DMS 273 (cell line): ENCODE results near the gene POU2AF1.
"Not testable (repeated sequence)": the region's sequence is repeated elsewhere in the genome, so short reads cannot be mapped to it uniquely, and the experiment has no call there.

ENCODE experiments used
- DNase-seq: peaks from one replicate; lab custom pipeline; 2025; ENCODE audit not compliant: unreplicated experiment; lab: John Stamatoyannopoulos, UW

POU2AF1 gene

DNA sequence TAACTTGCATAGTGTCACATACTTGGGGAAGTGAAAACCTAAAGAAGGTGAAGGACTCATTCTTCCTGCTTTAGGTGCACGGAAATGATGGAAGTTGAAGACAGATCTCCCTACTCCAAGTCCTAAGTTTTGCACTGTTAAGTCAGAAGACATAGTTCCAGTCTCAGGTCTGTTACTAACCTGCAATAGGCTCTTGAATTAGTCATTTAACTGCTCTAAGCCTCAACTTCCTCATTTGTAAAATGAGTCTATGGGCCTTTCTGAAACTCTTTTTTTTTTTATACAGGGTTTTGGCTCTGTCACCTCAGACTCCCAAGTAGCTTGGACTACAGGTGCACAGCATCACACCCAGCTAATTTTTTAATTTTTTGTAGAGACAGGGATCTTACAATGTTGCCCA lies 30.8 kb upstream of the POU2AF1 start:
- DNase-seq, result no peak

DNA sequence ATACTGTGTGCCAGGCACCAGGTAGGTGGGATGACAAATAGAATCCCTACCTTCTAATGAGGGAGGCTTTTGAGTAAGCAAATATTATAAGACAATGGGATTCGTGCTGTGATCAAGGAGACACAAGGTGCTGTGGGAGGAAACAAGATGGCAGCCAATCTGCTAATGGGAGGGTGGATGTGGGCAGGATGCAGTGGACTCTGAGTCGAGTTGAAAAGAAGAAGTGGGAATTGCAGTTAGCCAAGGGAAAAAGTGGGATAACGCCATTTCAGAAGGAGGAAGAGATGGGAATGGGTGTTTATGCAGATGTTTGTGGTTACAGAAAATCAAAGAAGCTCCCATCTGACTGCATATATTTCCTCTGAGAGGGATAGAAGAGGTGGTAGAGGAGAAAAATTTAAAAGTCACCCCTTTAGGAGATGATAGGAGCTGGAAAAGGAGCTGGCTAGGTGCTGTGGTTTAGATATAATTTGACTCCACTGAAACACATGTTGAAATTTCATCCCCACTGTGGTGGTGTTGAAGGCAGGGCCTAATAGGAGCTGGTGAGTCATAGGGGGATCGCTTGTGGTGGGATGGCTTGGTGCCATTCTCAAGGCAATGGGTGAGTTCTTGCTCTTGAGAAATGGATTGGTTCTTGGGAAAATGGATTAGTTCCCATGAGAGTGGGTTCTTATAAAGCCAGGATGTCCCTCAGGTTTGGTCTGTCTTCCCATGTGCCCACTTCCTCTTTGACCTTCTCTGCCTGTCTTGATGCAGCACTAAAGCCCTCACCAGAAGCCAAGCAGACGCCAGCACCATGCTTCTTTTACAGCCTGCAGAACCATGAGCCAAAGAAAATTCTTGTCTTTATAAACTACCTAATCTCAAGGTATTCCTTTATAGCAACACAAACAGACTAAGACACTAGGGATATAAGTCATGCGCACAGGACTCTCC lies 30.0 kb upstream of the POU2AF1 start:
- DNase-seq, result peak; percentile 9

DNA sequence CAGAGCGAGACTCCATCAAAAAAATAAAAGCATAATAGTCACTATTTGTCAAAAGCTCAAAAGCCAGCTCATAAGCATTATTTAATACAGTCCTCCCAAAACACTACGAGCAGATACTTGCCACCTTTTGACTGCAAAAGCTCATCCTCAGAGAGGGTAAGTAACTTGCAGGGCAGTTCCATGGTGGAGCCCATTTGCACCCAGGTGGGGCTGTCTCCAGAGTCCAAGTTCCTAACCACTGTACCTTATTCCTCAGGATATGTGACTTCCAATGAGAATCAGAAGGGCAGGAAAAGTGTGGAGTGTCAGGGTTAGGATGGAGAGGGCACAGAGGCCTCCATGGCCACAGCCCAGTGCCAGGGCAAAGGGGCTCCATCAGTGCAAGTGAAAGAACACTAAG lies 28.6 kb upstream of the POU2AF1 start:
- DNase-seq, result no peak

DNA sequence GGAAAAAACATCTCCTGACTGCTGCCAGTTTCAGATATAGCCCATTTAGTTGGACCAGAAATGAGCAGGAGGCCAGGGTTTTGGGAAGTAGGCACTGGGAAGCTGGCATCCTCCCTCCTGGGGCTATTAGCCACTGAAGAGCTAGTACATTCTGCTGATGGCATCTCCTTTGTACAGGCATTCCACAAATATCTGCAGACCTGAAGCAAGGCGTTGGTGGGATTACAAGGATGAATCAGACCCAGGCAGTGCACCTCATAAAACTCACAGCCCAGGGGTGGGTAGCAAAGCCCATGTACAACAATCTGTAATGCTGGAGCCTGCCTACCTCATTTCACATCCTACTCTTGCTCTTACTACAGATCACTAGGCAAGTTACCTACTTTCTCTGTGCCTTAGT lies 27.5 kb upstream of the POU2AF1 start:
- no peak for DNase-seq

DNA sequence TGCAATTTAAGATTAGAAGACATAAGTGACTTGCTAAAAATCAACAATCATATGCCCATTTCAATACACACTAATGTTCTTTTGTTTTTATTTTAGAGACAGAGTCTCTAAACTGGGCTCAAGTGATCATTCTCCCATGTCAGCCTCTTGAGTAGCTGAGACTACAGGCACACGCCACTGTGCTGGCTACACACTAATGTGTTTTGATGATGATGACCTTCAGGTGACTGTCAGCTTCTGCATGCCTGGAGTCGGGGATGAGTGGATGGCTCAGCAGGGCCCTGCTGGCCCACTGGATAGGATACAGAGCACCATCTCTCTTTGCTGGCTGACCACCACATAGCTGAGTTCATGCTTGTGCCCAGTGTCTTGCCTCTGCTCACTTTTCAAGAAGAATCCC lies 27.0 kb upstream of the POU2AF1 start:
- DNase-seq, result no peak

DNA sequence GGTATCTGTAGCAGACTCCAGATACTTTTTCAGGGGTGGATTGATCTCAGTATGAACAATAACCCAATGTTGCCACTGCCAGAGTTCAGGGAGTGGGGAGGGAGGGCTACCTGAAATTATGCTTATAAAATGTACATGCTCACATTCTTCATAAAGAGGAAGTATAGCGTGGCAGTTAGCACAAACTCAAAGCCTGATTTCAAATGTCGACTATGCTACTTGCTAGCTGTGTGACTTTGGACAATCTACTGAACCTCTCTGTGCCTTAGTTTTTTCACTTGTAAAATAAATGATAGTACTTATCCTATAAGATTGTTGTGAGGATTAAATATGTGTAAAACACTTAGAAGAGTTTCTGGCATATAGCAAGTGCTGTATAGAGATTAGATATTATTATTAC lies 26.5 kb upstream of the POU2AF1 start:
- DNase-seq, result no peak

DNA sequence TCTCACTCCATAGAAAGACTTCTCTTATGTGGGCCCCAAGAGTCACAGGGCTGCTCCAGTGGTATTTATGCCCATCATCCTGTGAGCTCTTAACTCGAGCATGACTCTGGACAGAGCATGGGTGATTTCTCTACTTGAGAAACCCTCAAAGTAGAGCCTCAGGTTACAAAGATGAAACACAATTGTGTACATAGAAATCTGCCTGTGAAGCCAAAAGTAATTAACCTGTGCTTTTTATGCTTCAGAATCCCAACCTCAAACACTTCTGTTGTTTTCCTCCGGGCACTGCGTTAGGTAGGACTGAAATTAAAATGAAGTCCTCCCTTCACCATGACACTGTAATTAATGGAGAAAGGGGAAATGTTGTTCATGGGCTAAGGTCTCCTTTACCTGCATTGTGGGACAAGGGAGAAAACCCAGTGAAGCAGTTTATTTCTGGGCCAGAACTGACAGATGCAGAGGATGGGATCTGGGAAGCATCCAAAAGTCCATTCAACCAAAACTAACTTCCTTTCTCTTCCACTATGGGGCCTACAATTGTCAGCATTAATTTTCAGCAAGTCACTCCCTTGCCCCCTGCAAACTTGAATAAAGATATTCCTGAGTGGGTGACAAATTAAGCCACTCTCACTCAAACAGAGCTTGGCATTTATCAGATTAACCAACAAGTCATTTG lies 24.1 kb upstream of the POU2AF1 start:
- peak; percentile 38 for DNase-seq

DNA sequence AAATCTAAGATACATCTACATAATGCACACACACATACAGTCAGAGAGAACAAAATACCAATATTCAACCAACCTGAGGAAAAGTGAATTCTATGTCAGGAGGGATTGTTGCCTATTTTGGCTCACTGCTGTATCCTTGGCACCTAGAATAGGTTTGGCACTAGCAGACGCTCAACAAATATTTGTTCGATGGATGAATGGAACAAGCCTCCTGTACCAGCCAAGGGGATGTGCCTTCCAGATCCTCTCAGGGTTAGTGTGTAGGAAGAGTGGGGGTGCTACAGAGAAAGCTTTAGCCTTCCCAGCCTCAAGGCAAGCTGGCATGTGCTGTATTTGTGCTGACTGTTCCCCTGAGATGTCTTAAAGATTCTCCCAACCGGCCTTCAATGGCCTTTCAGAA lies 23.3 kb upstream of the POU2AF1 start:
- DNase-seq, result no peak

DNA sequence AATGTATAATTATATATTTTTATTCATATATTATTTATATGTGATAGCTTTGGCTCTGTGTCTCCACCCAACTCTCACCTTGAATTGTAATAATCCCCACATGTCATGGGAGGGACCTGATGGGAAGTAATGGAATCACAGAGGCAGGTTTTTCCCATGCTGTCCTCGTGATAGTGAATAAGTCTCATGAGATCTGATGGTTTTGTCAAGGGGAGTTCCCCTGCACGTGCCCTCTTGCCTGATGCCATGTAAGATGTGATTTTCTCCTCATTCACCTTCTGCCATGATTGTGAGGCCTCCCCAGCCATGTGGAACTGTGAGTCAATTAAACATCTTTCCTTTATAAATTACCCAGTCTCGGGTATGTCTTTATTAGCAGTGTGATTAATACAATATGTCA lies 22.9 kb upstream of the POU2AF1 start:
- not testable (repeated sequence) for DNase-seq

DNA sequence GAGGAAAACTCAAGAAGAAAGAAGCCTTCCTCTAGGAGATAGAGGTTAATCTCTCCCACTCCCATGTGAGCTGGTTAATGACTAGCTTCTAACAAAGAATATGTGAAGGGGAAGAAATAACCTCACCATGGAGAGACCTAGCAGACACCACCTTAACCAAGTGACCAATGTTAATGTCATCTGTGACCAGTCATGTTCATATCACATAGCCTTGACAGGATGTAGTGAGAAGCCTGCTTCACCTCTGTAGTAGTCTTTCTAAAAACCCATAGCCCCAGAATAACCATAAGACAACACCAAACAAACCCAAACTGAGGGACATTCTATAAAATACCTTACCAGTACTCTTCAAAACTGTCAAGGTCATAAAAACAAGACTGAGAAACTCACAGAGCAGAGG lies 21.5 kb upstream of the POU2AF1 start:
- no peak for DNase-seq

DNA sequence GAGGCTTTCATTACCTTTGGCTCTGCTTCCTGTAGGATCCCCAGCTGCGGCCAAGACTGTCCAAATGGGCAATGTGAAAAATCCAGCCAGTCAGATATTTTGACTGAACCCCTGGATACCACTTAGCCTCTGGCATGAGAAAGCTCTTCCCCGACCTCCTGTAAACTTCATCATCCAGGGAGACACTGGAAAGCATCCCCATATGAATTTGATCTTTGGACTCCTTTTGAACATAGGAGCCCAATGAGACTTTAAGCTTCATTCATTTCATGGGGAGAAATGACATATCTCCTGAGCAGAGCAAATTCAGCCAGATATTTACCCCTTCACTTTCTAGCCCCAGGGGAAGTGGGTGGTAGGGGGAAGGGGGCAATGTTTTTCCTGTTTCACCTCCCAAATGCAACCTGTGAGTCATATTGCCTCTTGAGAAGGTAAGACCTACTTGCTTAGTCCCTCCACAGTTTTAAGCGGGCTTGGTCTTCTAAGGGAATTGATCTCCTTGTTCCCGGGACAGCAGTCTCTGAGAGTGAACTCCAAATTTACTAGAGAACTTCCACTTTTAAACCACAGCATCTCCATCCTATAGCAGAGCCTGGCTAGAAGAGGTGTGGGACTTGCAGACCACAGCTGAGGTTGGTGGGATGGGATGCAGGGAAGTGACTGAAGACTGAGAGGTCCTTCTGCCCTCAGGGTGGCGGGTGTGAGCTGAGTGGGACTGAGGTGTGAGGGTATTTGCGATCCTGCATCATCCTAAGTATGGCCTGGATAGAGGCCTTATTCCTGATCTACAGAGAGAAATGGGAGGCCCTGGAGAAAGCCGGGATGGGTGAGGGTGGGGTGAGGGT lies 20.3 kb upstream of the POU2AF1 start:
- DNase-seq, result no peak

DNA sequence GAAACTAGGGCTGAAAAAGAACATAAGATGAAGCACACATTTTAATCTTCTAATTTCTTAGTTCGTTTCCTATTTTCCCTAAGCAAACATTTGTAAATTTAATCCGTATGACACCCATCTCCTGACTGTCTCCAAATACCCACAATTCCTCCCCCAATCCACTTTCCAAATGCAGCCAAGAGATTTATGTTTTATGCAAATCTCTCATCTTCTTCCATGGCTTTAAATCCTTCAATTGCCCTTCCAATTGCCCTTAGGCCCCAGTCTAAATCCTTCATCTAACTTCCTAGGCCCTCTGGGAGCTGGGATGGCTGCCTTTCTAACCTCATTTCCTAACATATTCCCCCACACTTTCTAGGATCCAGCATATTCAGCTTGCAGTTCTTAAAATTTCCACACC lies 18.0 kb upstream of the POU2AF1 start:
- DNase-seq, result no peak

DNA sequence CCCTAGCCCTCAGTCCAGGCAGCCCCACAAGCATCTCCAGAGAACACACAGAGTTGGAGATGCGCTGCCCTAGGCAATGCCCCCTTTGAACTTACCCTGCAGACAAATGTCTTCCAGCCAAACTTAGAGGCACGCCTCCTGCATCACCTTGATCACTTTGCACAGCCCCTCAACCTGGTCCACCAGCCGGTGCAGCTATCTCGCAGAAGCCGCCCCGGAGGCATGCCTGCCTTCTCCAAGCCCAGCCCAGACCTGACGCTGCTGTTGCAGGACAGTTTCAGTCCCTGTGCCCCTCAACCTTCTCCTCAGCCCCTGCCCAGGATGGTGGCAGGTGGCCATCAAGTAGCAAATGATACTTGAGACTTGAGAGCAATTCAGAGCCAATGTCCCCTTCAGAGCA lies 16.7 kb upstream of the POU2AF1 start:
- no peak for DNase-seq

DNA sequence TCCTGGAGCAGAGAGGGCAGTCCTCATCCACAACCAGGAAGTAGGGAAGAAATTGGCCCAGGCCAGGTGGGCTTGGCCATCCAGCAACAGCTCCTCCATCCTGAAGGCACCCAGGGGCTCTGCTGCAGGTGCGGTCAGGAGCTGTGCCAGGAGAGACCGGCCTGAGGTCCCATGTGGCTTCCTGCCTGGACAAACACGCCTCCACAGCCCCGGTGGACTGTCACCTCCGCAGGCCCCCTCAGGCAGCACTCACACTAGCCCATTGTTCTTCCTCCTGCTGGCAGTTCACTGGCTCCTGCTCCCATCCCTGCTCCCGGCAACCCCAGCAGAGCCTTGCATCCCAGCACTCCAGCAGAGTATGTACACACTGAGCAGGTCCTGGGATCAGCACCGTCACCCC lies 16.0 kb upstream of the POU2AF1 start:
- DNase-seq, result no peak

DNA sequence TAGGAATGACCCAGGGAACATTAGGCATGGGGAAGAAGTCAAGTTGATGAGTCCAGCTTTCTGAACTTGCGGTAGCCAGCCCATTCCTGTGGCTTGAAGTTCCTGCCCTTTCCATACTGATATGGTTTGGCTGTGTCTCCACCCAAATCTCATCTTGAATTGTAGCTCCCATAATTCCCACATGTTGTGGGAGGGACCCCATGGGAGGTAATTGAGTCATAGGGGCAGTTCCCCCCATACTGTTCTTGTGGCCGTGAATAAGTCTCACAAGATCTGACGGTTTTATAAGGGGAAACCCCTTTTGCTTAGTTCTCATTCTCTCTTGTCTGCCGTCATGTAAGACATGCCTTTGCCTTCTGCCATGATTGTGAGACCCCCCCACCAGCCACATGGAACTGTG lies 15.1 kb upstream of the POU2AF1 start:
- DNase-seq, result not testable (repeated sequence)

DNA sequence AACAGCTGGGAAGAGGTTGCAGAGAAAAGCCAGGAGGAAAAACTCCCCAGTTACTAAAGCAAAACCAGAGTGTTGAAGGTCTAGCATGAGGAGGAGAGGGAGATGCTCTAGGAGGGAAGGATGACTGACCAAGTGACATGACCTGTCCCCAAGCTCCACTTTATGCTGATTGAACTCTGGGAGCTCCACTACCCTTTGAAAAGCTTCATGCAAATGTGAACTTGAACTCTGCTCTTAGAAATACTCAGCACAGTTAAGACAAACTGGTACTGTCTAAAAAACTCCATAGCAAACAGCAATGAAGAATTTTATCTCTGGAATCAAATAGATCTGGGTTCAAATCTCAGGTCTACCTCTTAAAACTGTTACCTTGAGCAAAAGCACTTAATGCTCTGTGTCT lies 14.5 kb upstream of the POU2AF1 start:
- no peak for DNase-seq

DNA sequence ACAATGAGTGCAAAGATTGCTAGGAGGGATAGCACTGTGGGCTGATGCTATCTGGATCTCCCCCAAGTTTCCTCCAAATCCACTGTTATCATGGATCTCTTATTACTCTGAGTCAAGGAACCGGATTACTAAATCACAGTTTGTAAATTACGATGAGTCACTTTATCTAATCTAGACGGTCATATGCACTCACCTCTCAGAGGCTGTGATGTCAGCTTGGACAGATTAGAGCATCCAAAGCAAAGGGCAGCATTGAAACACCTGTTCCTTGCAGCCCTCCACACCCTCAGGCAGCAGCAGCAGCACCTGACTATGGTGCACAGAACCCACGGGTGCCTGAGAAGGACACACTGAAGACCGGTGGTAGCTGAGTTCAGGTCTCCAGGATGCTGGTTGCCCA lies 14.0 kb upstream of the POU2AF1 start:
- no peak for DNase-seq

DNA sequence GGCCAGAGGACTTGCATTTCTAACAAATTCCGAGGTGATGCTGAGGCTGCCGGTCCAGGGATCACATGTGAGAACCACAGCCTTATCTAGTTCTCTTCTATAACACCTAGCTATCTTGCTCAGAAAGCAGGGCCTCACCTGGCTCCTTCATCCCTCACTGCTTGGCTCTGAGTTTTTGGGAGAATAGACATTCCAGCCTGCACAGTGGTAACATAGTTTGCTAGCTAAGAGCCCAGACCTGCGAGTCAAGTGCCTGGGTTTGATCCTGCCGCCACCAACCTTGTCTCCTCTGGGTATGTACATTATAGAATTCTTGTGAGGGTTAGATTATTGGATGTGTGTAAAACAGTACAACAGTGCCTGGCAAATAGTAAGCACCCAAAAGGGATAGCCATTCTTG lies 13.5 kb upstream of the POU2AF1 start:
- no peak for DNase-seq

DNA sequence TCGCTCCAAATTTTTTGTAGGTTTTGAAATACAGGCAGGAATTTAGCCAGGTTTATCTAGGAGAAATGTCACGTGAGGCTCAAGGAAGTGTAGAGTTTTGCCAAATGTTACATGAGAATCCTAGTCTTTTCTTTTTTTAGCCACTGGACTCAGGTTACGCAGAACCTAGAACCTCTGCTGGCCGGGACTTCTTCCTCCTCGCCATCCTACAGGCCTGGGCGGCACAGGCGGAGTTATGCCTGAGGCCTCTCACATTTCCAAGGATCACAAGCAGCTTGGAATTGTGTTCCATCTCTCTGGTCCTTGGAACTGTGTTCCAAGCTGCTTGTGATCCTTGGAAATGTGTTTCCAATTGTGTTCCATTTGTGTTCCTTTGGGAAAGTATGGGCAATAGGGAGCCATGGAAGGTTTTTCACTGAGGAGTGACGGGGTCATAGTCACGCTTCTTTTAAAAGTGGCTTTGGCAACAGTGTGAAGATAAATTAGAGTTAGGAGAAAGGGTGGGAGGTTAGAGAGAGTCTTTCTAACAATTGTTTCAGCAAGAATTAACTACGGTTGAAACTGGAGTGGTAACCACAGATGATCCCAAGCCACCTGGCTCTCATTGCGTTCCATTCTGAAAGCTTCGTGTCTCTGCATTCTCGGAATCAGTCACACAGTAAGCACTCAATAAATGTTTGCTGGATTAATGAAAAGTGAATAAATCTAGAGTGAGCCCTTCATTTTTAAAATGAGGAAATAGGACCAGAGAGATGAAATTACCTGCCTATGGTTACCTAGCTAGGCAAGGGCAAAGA lies 12.5 kb upstream of the POU2AF1 start:
- no peak for DNase-seq

DNA sequence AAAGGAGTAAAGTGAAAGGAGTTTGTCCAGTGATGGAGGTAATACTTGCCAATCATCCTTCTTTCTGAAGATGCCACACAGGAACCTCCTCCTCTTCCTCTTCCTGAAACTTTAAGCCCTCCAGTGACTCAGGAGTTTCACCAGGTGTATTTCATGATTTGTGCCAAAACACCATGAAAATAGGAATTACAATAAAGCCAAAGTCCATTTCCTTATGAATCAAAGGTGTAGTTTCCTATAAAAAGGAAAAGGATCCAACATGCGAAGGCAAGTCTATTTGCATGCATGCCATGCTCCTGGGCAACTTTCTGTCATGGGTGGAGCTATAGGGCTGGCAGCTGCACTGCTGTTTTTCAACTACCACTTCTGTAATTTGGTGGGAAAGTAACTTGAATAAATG lies 9.8 kb upstream of the POU2AF1 start:
- DNase-seq, result peak; percentile 23

DNA sequence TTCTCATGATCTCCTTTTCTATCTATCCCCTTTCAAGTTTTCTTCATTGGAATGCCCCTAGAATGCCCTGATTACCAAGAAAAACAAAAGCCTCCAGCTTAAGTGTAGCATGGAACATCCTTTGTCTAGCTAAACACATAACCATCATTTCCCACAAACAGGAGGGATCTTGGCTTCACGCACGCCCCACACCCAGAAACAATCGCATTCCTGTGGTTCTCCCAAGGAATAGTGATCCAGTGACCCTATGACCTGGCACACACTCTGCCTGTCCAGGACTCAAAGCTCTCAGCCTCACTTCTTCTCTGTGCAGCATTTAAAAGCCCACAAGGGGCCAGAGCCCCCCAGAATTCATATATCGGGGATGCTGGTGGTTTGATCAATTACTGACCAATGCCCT lies 9.3 kb upstream of the POU2AF1 start:
- no peak for DNase-seq
